ENCODE results near the gene KMT2A.
A peak's percentile ranks its signal among the peaks of the same experiment; 100 is the strongest.
"Not testable (repeated sequence)": the region's sequence is repeated elsewhere in the genome, so short reads cannot be mapped to it uniquely, and the experiment has no call there.

KMT2A gene

GRCh38 chr11:118449316-118449918 lies 13.1 kb downstream of the KMT2A start:
- Histone ChIP-seq H4K20me1 (peaks cover 52 to 100% (median 98%) of the 10 kb centered on the region in 11 experiments), H3K27me3 (no peaks in the 10 kb centered on the region), H3K4me2 (0 out of 22 replicates have a peak overlapping the region, but pooled peaks of 1 of the 11 experiments have one; percentile 63), H3K9me3 (replicated peaks in 1 of 11) (no peaks in the 10 kb centered on the region), H3K9ac (no peak overlapping the region), H3K4me1 (peaks cover 0 to 26% (median 11%) of the 10 kb centered on the region in 10 experiments; a peak in 14 of 20 replicates), H3K36me3 (peaks cover 14 to 94% (median 69%) of the 10 kb centered on the region in 11 experiments), H3K27ac (no peak overlapping the region), H3K4me3 (no peak overlapping the region)
- TF ChIP-seq Cebpa-rat (IDR thresholded peaks at IDR 0.05) = no peak

- H3K27ac ChIP-seq = no peak overlapping the region
- no peaks in the 10 kb centered on the region for H3K9me3 ChIP-seq (replicated peaks in 1 of 11)
Observed at GRCh38 chr11:118450451-118450850, 14.2 kb downstream of the KMT2A start.

GRCh38 chr11:118462178-118462577 lies 25.9 kb downstream of the KMT2A start:
- no peaks in the 10 kb centered on the region for H3K9me3 ChIP-seq (replicated peaks in 1 of 11)
- no peak overlapping the region for H3K4me3 ChIP-seq
- peaks cover 14 to 62% (median 46%) of the 10 kb centered on the region in 11 experiments; a peak in 21 of 22 replicates for H3K36me3 ChIP-seq
- no peak overlapping the region for H3K27ac ChIP-seq
- no peak for TF ChIP-seq Cebpa-rat (IDR thresholded peaks at IDR 0.05)
- H4K20me1 ChIP-seq = peaks cover 55 to 100% (median 91%) of the 10 kb centered on the region in 11 experiments
- no peak overlapping the region for H3K4me2 ChIP-seq
- no peak overlapping the region for H3K9ac ChIP-seq
- H3K4me1 ChIP-seq = no peaks in the 10 kb centered on the region
- no peaks in the 10 kb centered on the region for H3K27me3 ChIP-seq

More at GRCh38 chr11:118450451-118450850, 14.2 kb downstream of the KMT2A start:
- Histone ChIP-seq H3K9ac (no peak overlapping the region), H3K4me2 (no peak overlapping the region), H3K36me3 (peaks cover 10 to 94% (median 63%) of the 10 kb centered on the region in 11 experiments), H3K4me3 (no peak overlapping the region), H4K20me1 (peaks cover 49 to 100% (median 98%) of the 10 kb centered on the region in 11 experiments), H3K27me3 (no peaks in the 10 kb centered on the region), H3K4me1 (peaks cover 0 to 26% (median 11%) of the 10 kb centered on the region in 10 experiments; a peak in 14 of 20 replicates)
- TF ChIP-seq Cebpa-rat (IDR thresholded peaks at IDR 0.05) = no peak

- H3K9ac ChIP-seq = not testable (repeated sequence)
- peaks cover 42 to 86% (median 63%) of the 10 kb centered on the region in 11 experiments for H3K36me3 ChIP-seq
Observed at GRCh38 chr11:118468968-118469367, 32.7 kb downstream of the KMT2A start.

GRCh38 chr11:118471030-118471429 lies 34.7 kb downstream of the KMT2A start:
- Histone ChIP-seq H3K36me3 (peaks cover 54 to 91% (median 73%) of the 10 kb centered on the region in 11 experiments), H3K4me2 (no peak overlapping the region), H3K27ac (no peak overlapping the region), H3K4me3 (no peak overlapping the region), H3K4me1 (no peaks in the 10 kb centered on the region), H4K20me1 (peaks cover 14 to 91% (median 59%) of the 10 kb centered on the region in 11 experiments; a peak in 19 of 22 replicates), H3K9ac (no peak overlapping the region), H3K27me3 (no peaks in the 10 kb centered on the region), H3K9me3 (replicated peaks in 1 of 11) (no peaks in the 10 kb centered on the region)
- TF ChIP-seq Cebpa-rat (IDR thresholded peaks at IDR 0.05) = no peak

More at GRCh38 chr11:118468968-118469367, 32.7 kb downstream of the KMT2A start:
- peaks cover 20 to 95% (median 69%) of the 10 kb centered on the region in 11 experiments; a peak in 18 of 22 replicates for H4K20me1 ChIP-seq
- H3K4me3 ChIP-seq; H3K9me3 ChIP-seq (replicated peaks in 1 of 11); H3K4me1 ChIP-seq; H3K4me2 ChIP-seq; H3K27ac ChIP-seq; H3K27me3 ChIP-seq: not testable (repeated sequence)

GRCh38 chr11:118473537-118473936 lies 37.2 kb downstream of the KMT2A start:
- Histone ChIP-seq H3K9ac (no peak overlapping the region), H3K4me3 (no peak overlapping the region), H3K27me3 (no peaks in the 10 kb centered on the region), H3K4me1 (no peaks in the 10 kb centered on the region), H4K20me1 (peaks cover 12 to 84% (median 57%) of the 10 kb centered on the region in 11 experiments; a peak in 19 of 22 replicates), H3K9me3 (replicated peaks in 1 of 11) (no peaks in the 10 kb centered on the region), H3K36me3 (peaks cover 79 to 100% (median 96%) of the 10 kb centered on the region in 11 experiments), H3K4me2 (no peak overlapping the region), H3K27ac (no peak overlapping the region)
- no peak for TF ChIP-seq Cebpa-rat (IDR thresholded peaks at IDR 0.05)

- Histone ChIP-seq H3K9ac (no peak overlapping the region), H3K27me3 (no peaks in the 10 kb centered on the region), H3K4me1 (no peaks in the 10 kb centered on the region), H3K9me3 (replicated peaks in 1 of 11) (no peaks in the 10 kb centered on the region), H3K36me3 (peaks cover 92 to 100% (median 100%) of the 10 kb centered on the region in 11 experiments), H3K4me2 (no peak overlapping the region), H3K27ac (no peak overlapping the region), H3K4me3 (no peak overlapping the region), H4K20me1 (peaks cover 8 to 54% (median 36%) of the 10 kb centered on the region in 11 experiments; a peak in 16 of 22 replicates)
- no peak for TF ChIP-seq Cebpa-rat (IDR thresholded peaks at IDR 0.05)
Observed at GRCh38 chr11:118476676-118477075, 40.4 kb downstream of the KMT2A start.

GRCh38 chr11:118481238-118481637 lies 44.9 kb downstream of the KMT2A start:
- not testable (repeated sequence) for H3K27ac ChIP-seq; H3K4me2 ChIP-seq; H3K9ac ChIP-seq; H3K4me3 ChIP-seq; H3K27me3 ChIP-seq; H3K4me1 ChIP-seq; H3K9me3 ChIP-seq (replicated peaks in 1 of 11)
- H4K20me1 ChIP-seq = peaks cover 0 to 22% (median 13%) of the 10 kb centered on the region in 11 experiments; a peak in 12 of 22 replicates
- peaks cover 95 to 100% (median 99%) of the 10 kb centered on the region in 11 experiments for H3K36me3 ChIP-seq

- no peak overlapping the region for H3K27ac ChIP-seq
- H3K9me3 ChIP-seq (replicated peaks in 1 of 11) = no peaks in the 10 kb centered on the region
- no peaks in the 10 kb centered on the region for H3K27me3 ChIP-seq
- peaks cover 87 to 99% (median 92%) of the 10 kb centered on the region in 11 experiments for H3K36me3 ChIP-seq
- H3K4me3 ChIP-seq = no peak overlapping the region
- no peak overlapping the region; a peak in 1 of 22 replicates for H3K9ac ChIP-seq
- no peaks in the 10 kb centered on the region for H3K4me1 ChIP-seq
- no peak for TF ChIP-seq Cebpa-rat (IDR thresholded peaks at IDR 0.05)
- no peak overlapping the region for H3K4me2 ChIP-seq
- peaks cover 0 to 17% (median 0%) of the 10 kb centered on the region in 11 experiments; a peak in 9 of 22 replicates for H4K20me1 ChIP-seq
Observed at GRCh38 chr11:118484405-118484804, 48.1 kb downstream of the KMT2A start.

Measured in BLaER1 treated with 17β-estradiol and CSF1 and Interleukin-3, amounts not matched to agents 10 nM and 100 nM (cell line).